DND-41 (cell line): ENCODE results near the gene TRIM16.
"Not testable (repeated sequence)": the region's sequence is repeated elsewhere in the genome, so short reads cannot be mapped to it uniquely, and the experiment has no call there.

ENCODE experiments used
- ATAC-seq: fragments of 200-7000 bp; cut with Tn5 transposase; 3 replicates; pipeline ENCODE4 v1.9.1; 2021; ENCODE audit warnings: low read depth; ENCODE audit not compliant: insufficient read depth
- DNase-seq: peaks from one replicate; pipeline ENCODE4 v3.0.0-alpha.2; 2020
- H2AFZ ChIP-seq: 2 replicates; pipeline ENCODE4 v1.6.0; 2012; ENCODE audit warnings: low read depth, low read length
- H3K27ac ChIP-seq: 2 replicates; pipeline ENCODE4 v1.5.1; 2012; ENCODE audit warnings: low read length, inconsistent platforms
- H3K27me3 ChIP-seq: fragments of 200-600 bp; sonication (generic); 2 replicates; pipeline ENCODE4 v1.6.0; 2012; ENCODE audit warnings: low read length, mild to moderate bottlenecking, inconsistent platforms; ENCODE audit not compliant: insufficient read depth, poor library complexity
- H3K36me3 ChIP-seq: 2 replicates; pipeline ENCODE4 v1.5.1; 2012; ENCODE audit warnings: low read length, inconsistent platforms; ENCODE audit not compliant: insufficient read depth
- H3K4me1 ChIP-seq: 2 replicates; pipeline ENCODE4 v1.5.1; 2012; ENCODE audit warnings: mild to moderate bottlenecking, low read length; ENCODE audit not compliant: insufficient read depth
- H3K4me2 ChIP-seq: 2 replicates; pipeline ENCODE4 v1.6.0; 2012; ENCODE audit warnings: mild to moderate bottlenecking, moderate library complexity, low read length, inconsistent platforms; ENCODE audit not compliant: insufficient read depth
- H3K4me3 ChIP-seq, 2 experiments: fragments of 200-600 bp in 1 of 2; shearing (Covaris generic) in 1 of 2; 2 replicates each; pipeline ENCODE4 v1.5.1; 2012 to 2016; ENCODE audit warnings: inconsistent platforms in 2 of 2, low read length in 2 of 2, mild to moderate bottlenecking in 2 of 2, low read depth in 1 of 2, moderate library complexity in 1 of 2
- H3K79me2 ChIP-seq: 2 replicates; pipeline ENCODE4 v1.6.0; 2012; ENCODE audit warnings: low read length, inconsistent platforms; ENCODE audit not compliant: insufficient read depth
- H3K9ac ChIP-seq: 2 replicates; pipeline ENCODE4 v1.6.0; 2012; ENCODE audit warnings: low read depth, mild to moderate bottlenecking, inconsistent platforms, low read length, moderate library complexity
- H3K9me3 ChIP-seq: 2 replicates; pipeline ENCODE4 v1.5.1; 2012; ENCODE audit warnings: low read length, moderate library complexity, mild to moderate bottlenecking, inconsistent platforms; ENCODE audit not compliant: insufficient read depth, severe bottlenecking
- H4K20me1 ChIP-seq: 2 replicates; pipeline ENCODE4 v1.6.0; 2012; ENCODE audit warnings: low read length; ENCODE audit not compliant: insufficient read depth
- EZH2 ChIP-seq: IDR thresholded peaks from 3 replicates; pipeline ENCODE4 v1.6.1; 2012; ENCODE audit warnings: borderline replicate concordance, low read depth, mild to moderate bottlenecking, moderate library complexity, low read length, inconsistent platforms; ENCODE audit not compliant: severe bottlenecking
- TF ChIP-seq, protein P1 (sequence below): IDR thresholded peaks from 2 replicates; pipeline ENCODE4 v1.5.1; 2012; ENCODE audit warnings: borderline replicate concordance, low read length, moderate library complexity, mild to moderate bottlenecking; ENCODE audit not compliant: poor library complexity, severe bottlenecking; ENCODE audit errors: extremely low read depth

The TRIM16 gene

DNA sequence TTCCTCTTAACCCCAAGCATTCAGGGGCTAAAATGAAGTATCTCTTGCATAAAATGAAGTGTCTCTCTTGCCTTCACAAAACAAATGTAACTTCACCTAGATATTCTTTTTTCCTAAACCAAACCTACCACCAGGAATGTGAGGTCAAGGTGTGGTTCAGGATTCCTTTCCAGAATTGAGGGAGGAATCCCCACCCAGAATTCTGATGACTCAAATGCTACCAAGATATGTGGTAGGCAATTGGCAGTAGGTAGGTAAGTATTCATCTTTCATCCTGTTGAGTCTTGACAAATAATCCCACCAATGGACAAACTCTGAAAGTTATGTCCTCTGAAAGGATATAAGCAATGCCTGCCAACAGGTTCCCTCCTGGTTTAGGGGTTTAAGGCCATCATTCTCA lies 26.2 kb downstream of the TRIM16 start:
- ATAC-seq (no peak), DNase-seq (no peak)
- Histone ChIP-seq H3K79me2 (no peaks in the 10 kb centered on the region), H3K4me3 (no peak overlapping the region), H3K9me3 (no peaks in the 10 kb centered on the region), H3K27ac (no peak overlapping the region), H3K27me3 (no peaks in the 10 kb centered on the region), H2AFZ (no peak overlapping the region), H3K4me2 (no peak overlapping the region), H3K36me3 (peaks cover 4% of the 10 kb centered on the region; the same call in 1 of the 2 replicates), H3K4me1 (no peaks in the 10 kb centered on the region), H3K9ac (no peak overlapping the region), H4K20me1 (no peaks in the 10 kb centered on the region)
- no peak for TF ChIP-seq EZH2
- TF ChIP-seq, protein P1, sequence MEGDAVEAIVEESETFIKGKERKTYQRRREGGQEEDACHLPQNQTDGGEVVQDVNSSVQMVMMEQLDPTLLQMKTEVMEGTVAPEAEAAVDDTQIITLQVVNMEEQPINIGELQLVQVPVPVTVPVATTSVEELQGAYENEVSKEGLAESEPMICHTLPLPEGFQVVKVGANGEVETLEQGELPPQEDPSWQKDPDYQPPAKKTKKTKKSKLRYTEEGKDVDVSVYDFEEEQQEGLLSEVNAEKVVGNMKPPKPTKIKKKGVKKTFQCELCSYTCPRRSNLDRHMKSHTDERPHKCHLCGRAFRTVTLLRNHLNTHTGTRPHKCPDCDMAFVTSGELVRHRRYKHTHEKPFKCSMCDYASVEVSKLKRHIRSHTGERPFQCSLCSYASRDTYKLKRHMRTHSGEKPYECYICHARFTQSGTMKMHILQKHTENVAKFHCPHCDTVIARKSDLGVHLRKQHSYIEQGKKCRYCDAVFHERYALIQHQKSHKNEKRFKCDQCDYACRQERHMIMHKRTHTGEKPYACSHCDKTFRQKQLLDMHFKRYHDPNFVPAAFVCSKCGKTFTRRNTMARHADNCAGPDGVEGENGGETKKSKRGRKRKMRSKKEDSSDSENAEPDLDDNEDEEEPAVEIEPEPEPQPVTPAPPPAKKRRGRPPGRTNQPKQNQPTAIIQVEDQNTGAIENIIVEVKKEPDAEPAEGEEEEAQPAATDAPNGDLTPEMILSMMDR = no peak

DNA sequence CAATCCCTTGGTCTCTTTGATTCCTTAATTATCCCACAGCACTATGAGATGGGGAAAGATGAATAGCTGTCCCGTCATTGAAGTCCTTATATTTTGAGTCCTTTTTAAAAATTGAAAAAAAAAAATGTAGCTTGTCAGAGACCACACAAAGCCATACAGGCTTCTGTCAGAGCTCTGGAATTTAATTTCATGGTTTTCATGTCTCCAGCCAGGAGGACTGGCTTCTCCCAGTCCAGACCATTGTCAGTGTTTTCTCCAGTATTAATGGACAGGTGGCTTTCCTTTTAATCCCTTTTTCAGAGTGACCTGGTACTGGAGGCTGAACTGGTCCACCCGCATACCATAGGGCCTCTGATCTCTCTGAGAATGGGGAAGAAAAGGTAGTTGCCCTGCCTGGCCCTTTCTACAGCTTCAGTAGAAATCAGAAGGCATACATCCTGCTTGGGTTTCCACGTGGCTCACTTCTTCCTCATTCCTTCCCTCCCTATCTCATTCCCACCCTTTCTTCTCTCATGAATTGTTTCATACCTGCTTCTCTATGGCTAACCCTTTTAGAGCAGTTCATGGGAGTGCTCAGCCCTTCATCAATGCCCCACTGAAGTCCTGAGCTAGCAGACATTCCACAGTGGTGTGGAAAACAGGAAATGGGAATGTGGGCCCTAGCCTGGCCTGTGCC lies 29.1 kb downstream of the TRIM16 start:
- H3K4me1 ChIP-seq = no peaks in the 10 kb centered on the region
- DNase-seq = no peak

DNA sequence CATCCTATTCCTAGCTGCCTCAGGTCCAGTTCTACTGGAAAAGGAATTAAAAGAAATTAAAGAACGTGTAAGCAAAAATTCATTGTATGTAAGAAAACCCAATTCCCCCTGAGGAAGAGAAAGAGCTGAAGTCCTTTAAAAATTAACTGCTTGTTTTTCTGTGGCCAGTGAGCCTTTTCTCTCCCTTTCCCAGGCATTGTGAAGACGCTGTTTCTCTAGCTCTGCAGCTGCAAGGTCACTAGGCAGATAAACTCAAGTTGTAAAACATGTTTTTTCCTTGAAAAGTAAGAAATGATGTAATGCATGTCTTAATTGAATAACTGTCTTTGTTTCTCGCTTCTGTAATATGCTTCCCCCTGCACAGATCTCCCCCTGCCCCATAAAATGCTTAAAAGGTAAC lies 29.7 kb downstream of the TRIM16 start:
- H2AFZ ChIP-seq, H4K20me1 ChIP-seq, H3K4me3 ChIP-seq, H3K36me3 ChIP-seq, H3K4me1 ChIP-seq, DNase-seq, H3K9ac ChIP-seq, H3K27ac ChIP-seq, H3K4me2 ChIP-seq, H3K79me2 ChIP-seq, H3K9me3 ChIP-seq, ATAC-seq, H3K27me3 ChIP-seq: not testable (repeated sequence)

More for the DNA sequence above, 29.1 kb downstream of the TRIM16 start:
- Histone ChIP-seq H3K4me2 (no peak overlapping the region), H3K36me3 (peaks cover 4% of the 10 kb centered on the region; the same call in 1 of the 2 replicates), H3K27me3 (no peaks in the 10 kb centered on the region), H3K27ac (no peak overlapping the region), H3K9ac (no peak overlapping the region), H2AFZ (no peak overlapping the region), H3K9me3 (no peaks in the 10 kb centered on the region), H4K20me1 (no peaks in the 10 kb centered on the region), H3K4me3 (no peak overlapping the region), H3K79me2 (no peaks in the 10 kb centered on the region)
- ATAC-seq = no peak
- TF ChIP-seq, protein P1 = no peak
- no peak for TF ChIP-seq EZH2

DNA sequence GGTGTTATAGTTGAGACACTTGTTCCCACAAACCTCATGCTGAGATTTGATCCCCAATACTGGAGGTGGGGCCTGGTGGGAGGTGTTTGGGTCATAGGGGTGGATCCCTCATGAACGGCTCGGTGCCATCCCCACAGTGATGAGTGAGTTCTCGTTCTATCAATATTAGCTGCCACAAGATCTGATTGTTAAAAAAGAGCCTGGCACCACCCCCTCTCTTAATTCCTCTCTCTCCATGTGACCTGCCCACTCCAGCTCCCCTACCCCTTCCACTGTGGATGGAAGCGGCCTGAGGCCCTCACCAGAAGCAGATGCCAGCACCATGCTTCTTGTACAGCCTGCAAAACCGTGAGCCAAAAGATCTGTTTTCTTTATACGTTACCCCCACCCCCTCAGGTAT lies 31.2 kb downstream of the TRIM16 start:
- Histone ChIP-seq H3K4me3 (no peak overlapping the region), H3K4me2 (no peak overlapping the region), H4K20me1 (no peaks in the 10 kb centered on the region), H3K79me2 (no peaks in the 10 kb centered on the region), H3K36me3 (no peaks in the 10 kb centered on the region), H3K9ac (no peak overlapping the region), H3K9me3 (no peaks in the 10 kb centered on the region), H3K27ac (no peak overlapping the region), H3K4me1 (no peaks in the 10 kb centered on the region), H2AFZ (no peak overlapping the region), H3K27me3 (no peaks in the 10 kb centered on the region)
- no peak for DNase-seq
- TF ChIP-seq EZH2 = no peak
- TF ChIP-seq, protein P1 = no peak
- no peak for ATAC-seq
